ENCODE results near the gene CTXND2.

- TF ChIP-seq POLR2A (IDR thresholded peaks at IDR 0.05) (no peak), CTCF (IDR thresholded peaks at IDR 0.05) (no peak)
Observed at GRCh38 chr1:150843474-150843873, 43.5 kb upstream of the CTXND2 start.
